ENCODE results near the gene FHL1.

DNA sequence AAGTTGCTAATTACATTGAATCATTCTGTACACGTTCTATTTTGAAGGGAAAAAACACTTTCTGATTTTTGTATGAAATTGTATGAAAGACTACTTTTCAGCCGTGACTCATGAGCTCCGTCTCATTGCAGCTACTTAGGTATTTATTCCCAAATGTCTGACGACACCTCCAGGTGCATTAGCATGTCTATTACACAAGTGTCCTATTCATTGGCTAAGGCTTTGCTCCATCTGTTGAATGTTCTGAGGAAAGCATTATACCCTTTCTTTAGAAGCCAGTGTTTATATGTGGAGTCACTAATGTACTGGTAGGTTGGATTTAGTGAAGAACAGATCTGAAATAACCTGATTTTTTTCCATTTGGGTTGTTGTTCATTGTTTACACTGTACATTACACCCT, 52.0 kb downstream of the FHL1 start:
- TF ChIP-seq, protein P1, sequence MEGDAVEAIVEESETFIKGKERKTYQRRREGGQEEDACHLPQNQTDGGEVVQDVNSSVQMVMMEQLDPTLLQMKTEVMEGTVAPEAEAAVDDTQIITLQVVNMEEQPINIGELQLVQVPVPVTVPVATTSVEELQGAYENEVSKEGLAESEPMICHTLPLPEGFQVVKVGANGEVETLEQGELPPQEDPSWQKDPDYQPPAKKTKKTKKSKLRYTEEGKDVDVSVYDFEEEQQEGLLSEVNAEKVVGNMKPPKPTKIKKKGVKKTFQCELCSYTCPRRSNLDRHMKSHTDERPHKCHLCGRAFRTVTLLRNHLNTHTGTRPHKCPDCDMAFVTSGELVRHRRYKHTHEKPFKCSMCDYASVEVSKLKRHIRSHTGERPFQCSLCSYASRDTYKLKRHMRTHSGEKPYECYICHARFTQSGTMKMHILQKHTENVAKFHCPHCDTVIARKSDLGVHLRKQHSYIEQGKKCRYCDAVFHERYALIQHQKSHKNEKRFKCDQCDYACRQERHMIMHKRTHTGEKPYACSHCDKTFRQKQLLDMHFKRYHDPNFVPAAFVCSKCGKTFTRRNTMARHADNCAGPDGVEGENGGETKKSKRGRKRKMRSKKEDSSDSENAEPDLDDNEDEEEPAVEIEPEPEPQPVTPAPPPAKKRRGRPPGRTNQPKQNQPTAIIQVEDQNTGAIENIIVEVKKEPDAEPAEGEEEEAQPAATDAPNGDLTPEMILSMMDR (conservative IDR thresholded peaks at IDR 0.05; ENCODE audit: low read depth, low read length): no peak
- TF ChIP-seq EZH2phosphoT487 (IDR thresholded peaks at IDR 0.05; ENCODE audit: borderline replicate concordance, low read length) (no peak), EZH2 (IDR thresholded peaks at IDR 0.05; ENCODE audit: low read length, unreplicated experiment) (no peak)

All from PC-3 (cell line).